ENCODE data around the gene PLSCR2.
"Not testable (repeated sequence)": the region's sequence is repeated elsewhere in the genome, so short reads cannot be mapped to it uniquely, and the experiment has no call there.

The PLSCR2 gene

DNA sequence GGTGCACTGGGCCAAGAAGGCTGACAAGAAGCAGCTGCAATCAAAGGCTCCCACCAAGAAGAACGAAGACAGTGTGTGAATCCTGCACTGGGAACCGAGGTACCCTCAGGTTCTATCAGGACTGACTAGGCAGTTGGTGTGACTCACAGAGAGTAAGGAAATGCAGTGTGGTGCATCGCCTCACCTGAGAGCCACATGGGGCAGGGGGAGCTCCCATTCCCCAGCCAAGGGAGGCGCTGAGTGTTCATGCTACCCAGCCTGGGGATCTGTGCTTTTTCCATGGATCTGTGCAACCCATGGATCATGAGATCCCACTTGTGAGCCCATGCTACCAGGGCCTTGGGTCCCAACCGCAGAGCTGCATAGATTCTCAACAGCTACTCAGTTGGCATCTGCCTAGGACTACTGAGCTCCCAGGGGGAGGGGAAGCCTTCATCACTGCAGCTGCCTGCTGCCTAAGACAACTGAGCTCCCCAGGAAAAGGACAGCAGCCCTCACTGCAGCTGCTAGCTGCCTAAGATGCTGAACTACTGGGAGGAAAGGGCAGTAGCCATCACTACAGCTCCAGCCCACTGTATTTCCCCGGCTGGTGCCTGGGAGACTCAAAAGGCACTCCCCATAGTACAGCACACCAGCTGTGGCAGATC is 6.9 kb upstream of the PLSCR2 start:
- no peak for DNase-seq

DNA sequence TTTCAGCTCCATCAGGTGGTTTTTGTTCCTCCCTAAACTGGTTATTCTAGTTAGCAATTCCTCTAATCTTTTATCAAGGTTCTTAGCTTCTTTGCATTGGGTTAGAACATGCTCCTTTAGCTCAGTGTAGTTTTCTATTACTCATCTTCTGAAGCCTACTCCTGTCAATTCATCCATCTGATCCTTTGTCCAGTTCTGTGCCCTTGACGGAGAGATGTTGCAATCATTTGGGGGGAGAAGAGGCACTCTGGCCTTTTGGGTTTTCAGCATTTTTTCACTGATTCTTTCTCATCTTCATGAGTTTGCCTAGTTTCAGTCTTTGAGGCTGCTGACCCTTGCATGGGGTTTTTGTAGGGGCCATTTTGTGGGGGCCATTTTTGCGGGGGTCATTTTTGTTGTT is 5.6 kb upstream of the PLSCR2 start:
- not testable (repeated sequence) for DNase-seq

DNA sequence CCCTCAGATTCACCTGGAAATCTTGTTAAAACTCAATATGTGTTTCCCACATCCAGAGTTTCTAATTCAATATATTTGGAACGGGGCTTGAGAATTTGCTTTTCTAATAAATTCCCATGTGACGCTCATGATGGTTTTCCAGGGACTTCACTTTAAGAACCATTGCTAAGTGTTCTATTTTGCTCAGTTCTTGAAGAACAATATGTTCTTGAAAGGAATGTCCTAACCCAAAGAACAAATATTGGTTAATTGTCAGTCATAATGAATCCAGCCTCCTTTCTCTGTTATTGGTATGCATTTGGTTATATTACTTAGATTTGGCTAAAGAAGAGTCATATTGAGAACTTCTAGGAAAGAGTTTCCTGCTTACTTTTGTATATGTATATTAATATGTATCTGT is 4.4 kb upstream of the PLSCR2 start:
- DNase-seq, result no peak

DNA sequence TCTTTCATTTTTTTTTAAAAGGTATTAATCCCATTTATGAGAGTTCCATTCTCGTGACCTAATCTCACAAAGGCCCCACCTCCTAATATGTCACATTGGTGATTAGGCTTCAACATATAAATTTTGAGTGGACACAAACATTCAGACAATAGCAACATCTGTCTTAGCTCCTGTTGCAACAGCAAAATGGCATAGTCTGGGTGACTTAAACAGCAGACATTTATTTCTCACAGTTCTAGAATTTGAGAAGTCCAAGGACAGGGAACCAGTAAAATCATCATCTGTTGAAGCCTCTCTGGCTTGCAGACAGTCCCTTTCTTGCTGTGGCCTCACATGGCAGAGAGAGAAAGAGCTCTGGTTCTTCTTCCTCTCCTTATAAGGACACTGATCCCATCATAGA is 3.2 kb upstream of the PLSCR2 start:
- no peak for DNase-seq

DNA sequence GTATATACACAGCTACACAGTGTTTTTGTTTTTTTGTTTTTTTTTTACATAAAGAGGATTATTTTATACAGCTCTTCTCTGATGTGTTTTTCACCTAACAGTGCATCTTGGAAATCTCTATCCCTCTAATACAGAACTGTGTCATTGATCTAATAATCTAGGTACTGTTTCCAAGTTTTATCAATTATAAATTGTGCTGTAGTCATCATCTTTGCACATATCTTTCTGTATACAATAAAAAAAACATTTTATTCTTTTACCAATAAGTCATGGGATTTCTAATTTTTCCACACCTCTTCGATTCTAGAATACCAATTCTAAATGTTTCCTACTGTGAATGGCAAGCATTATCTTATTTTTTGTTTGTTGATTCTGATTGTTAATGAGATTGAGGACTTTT is 1.7 kb upstream of the PLSCR2 start:
- no peak for DNase-seq

DNA sequence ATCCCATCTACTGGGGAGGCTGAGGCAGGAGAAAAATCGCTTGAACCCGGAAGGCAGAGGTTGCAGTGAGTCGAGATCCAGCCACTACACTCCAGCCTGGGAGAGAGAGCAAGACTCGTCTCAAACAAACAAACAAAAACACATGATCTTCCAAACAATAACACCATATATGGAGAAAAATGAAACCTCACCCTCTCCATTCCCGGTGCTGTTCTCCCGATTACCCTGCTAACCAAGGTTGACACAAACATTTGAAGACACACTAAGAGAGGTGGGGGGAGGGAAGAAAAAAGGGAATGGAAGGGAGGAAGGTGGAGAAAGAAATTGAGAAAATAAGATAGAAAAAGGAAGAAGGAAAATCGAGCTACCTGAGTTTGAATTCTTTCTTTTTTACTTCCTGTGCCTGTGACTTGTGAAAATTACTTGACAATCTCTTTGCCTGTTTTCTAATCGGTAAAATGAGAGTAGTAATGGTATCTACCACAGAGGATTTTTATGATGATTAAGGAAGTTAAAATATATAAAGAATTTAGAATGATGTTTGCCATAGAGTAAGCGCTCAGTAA is 1.1 kb upstream of the PLSCR2 start:
- DNase-seq, result no peak

DNA sequence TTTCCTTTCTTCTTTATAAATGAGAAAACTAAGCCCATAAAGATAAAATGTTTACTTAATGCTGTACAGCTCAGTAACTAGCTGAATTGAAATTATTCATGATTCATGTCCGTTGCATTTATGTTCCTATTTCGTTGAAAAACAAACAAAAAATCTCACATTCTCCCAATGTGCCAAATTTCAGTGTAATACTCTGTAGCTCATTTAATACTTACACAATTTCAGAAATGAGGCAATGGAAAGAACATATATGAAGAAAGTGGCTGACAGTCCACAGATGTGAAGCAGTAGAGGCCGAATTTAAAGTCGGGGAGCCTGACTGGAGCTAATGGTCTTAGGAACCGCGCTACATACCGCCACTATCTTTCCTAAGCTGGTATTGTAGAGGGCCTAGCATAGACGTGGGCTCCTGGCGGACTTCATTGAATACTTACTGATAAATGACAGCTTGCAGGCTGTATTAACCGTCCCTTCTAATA is 651 bp downstream of the PLSCR2 start:
- no peak for DNase-seq

DNA sequence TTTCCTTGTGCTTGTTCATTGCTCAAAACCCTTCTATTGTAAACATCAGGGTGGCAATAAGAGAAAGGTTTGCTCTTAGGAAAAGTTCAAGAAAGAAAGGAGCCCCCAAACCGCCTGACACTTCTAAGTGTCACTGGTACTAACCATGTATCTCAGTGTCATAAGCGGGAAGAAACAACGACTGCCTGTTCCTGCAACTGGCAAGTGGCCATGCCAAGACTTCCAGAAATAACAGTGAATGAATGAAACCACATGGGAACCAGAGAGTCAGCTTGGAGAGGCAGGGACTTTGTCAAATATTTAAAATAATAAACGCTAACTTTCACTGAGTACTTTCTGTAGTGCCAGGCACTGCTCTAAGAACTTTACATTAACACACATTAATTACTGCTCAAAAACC is 1.1 kb downstream of the PLSCR2 start:
- no peak for DNase-seq

DNA sequence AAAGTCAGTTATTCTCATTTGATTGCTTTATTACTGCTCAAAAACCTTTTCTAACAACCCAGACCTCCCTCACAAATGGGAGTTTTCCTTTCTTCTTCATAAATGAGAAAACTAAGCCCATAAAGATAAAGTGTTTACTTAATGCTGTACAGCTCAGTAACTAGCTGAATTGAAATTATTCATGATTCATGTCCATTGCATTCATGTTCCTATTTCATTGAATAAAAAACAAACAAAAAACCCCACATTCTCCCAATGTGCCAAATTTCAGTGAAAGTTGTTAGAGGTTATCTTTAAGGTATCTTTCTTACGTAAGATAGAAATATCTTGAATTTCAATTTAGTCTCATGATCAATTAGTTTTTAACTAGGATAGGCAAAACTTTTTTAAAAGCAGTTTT is 2.8 kb downstream of the PLSCR2 start:
- DNase-seq, result no peak

DNA sequence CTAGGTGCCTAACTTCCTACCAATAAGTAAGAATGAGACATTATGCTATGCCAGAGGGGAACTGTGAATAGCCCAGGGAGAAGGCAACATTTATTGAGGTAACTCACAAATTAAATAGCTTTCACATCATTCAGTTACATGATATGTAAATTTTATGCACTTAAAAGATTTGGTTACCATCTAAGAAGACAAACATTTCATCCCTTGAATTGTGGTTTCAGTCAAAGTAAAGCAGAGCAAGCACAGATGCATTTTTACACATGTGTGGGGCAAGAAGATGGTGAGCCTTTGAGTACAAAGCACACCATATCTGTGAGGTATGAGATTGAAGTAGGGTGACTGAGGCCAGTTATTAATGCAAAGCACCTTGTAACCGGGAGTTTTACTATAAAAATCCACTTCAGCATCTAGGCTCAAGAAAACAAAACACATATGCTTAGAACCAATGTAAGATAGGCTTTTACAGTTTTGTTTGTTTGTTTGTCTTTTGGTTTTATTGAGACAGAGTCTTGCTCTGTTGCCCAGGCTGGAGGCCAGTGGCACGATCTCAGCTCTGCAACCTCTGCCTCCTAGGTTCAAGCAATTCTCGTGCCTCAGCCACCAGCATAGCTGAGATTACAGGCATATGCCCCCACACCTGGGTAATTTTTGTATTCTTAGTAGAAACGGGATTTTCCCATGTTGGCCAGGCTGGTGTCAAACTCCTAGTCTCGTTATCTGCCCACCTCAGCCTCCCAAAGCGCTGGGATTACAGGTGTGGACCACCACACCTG is 3.5 kb downstream of the PLSCR2 start:
- DNase-seq, result no peak

DNA sequence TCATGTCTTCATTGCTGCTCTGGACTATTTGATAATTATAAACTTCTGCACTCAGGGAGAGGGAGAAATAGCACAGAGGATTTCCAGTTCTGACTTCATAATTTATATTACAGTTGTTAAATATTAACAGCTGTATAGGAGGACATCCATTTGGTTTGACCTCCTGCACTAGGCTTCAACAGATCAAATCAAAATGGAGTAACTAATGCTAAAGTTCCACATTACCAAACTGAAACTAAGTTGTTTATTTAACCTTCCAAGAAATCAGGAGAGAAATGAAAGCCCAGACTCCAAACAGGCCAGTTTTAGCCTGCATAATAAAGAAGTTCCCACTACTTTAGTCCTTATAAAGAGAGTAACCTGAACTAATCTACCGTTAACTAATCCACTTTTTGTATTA is 4.6 kb downstream of the PLSCR2 start:
- no peak for DNase-seq

DNA sequence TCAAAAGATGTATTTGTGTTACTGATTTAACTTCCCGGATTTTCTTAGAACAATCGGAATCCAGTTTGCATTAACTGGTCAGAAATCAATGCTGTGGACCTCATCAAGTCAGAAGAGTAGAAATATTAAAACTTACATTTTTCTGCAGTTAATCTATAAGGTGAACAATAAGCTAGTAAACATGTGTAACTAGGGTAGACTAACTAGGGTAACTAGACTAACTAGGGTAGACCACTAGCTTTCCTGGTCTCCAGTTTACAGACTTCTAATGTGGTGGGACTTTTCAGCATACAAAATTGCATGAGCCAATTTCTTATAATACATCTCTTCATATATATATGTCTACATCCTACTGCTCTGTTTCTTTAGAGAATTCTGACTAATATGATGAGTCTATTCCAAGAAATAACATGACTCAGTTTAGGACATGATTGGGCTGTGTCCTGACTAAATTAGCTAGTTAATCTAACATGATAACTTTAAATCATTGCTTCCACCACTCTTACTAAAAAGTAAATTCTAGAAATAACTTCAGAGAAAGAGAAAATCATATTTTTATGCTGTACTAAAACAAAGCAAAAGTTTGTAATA is 5.3 kb downstream of the PLSCR2 start:
- no peak for DNase-seq

DNA sequence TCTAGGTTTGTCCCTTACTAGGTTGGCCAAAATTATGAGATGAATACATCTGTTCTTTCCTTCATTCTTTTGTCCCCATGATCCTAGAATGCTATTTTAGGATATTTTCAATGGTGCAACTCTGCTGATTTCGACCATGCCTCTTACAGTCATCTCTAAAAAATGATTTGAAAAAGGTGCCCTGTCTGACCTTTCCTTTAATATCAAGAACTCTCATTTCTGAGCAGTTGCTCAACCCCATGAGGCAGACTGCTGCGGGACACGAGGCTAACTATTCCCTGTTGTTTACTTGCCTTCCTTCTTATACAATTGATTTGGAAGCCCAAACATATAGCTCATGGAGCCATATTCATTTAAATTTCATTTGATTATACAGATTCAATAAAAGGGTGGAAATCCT is 14.6 kb downstream of the PLSCR2 start:
- DNase-seq, result no peak

DNA sequence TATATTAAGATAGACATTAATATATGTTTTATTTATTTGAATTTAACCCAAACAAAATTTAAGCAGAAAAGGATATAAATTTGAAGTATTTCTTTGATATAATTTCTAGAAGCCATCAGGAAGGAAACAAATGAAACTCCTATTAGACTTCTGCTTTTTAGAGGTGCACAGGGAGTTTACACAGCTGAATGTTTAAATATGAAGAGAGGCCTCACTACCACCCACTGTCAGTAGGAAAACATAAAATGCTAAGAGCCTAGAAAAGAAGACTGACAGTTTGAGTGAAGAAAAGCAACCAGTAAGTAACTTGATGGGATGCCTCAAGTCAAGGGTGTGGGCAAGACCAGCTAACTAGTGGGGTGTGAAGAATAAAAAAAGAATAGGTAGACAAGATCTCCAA is 19.7 kb downstream of the PLSCR2 start:
- DNase-seq, result no peak

DNA sequence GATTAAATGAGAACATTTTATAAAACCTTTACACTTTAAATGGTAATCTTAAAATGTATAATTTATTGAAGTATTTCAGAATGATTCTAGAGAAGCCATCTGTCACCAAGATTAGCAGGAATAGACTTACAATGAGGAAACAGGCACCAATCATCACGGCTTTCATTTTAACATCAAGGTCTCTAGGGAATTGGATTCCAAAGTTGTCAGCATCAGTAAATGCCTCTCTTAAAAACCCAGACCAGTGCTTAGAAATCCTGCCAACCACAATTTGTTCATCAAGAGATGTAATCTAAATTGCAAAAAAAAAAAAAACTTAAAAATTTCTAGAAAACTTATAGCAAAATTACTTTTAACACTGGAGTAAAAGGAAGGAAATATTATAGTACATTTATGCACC is 20.3 kb downstream of the PLSCR2 start:
- DNase-seq, result no peak

DNA sequence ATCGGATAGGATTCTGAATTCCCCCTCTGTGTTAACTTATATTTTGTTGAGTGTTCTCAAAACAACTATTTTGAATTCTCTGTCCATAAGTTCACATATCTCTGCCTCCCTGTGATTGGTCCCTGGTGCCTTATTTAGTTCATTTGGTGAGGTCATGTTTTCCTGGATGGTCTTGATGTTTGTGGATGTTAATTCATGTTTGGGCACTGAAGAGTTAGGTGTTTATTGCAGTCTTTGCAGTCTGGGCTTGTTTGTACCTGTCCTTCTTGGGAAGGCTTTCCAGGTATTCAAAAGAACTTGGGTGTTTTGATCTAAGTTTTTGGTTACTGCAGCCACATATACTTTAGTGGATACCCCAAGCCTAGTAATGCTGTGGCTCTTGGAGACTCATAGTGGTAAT is 23.3 kb downstream of the PLSCR2 start:
- DNase-seq, result no peak

DNA sequence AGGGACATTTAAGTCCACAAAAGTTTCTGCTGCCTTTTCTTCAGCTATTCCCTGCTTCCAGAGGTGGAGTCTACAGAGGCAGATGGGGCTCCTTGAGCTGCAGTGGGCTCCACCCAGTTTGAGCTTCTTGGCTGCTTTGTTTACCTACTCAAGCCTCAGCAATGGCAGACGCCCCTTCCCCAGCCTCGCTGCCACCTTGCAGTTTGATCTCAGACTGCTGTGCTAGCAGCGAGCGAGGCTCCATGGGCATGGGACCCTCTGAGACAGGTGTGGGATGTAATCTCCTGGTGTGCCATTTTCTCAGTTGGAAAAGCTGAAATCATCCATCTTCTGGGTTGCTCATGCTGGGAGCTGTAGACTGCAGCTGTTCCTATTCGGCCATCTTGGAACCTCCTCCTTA is 29.1 kb downstream of the PLSCR2 start:
- DNase-seq, result not testable (repeated sequence)

DNA sequence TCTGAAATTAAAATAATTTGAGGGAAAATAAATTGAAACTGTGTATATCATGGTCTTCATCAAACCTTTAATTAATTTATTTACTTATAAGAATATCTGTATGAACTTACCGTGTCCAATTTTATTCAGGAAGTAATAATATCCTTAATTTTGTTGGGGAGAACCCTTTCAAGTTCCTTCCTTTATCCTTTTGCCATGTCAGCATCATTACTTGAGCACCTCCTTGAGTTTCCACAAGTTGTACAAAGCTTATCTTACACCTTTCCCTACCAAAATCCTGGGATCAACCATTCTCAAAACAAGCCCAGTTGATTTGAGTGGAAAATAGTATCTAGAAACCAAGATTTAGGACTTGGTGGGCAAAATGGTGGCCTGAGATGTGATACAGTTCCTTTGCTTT is 37.3 kb downstream of the PLSCR2 start:
- DNase-seq, result no peak

DNA sequence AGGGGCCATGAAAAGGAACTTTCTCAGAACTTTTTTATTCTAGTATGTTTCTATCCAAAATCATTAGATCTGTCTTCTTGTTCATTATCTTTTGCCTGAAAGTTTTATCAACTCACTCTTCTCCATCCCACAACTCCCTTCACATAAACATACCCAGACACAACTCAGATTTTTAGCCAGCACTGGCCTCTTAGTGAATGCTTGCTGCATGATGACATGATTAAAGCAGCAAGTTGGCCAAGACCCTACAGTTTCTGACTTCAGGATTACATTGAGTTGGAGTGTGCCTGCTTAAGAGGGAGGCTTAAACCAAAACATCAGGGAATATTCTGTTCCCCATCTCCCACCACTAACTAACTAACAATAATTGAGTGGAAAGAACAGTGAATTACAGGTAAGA is 38.1 kb downstream of the PLSCR2 start:
- no peak for DNase-seq

DNA sequence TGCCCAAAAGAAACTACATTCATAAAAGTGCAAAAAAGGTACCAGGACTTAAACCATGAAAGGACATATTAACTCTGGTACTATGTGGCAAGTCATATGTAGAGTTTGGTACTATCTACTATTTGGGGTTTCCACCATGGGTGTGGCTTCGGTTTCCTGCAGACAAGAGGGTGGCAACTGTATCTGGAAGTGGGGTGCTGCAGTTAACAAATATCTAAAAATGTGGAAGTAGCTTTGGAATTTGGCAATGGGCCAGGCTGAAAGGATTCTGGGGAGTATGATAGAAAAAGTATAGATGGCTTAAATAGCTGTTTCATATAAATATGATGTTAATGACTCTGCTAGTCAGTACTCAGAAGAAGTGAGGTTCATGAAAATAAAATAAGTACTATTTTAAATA is 44.0 kb downstream of the PLSCR2 start:
- DNase-seq, result no peak

DNA sequence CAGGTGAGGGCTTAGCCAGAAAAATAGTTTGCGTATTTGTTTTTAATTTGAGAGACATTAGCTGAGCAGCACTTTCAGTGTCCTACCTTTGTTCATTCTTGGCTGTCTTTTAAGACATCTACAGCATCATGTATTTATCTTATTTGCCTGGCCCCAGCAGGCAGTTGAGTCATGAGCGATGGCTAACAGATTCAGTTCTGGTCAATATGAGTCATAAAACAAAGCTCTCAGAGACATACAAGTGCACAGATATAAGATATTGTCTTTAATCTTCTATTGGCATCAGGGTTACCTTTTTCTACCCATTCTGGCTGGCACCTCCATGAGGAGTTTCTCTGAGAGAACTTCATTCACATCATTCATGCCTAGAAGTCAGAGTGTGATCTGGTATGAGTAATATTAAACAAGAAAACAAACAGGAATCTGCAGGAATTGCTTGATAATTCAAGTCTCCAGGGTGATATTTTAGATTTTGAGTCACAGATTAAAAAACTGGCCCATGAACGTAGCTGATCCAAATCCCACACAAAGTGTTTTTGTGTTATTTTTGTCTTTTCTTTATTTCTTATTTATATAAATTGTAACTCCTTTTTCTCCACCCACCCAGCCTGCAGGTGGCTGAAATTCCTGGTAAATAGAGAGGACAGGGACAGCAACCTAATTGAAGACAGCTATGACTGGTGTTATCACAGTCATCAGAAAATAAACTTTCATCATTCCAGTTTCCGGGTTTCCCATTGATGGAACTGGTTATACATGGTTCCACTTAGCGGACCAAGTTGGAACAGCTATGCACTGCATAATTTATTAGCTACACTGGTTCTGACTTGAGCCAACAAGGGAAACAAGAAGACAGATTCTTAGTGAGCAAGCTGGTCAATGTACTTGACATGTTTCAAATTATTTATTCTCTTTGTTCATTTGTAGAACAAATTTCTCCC is 47.3 kb downstream of the PLSCR2 start:
- DNase-seq, result no peak

DNA sequence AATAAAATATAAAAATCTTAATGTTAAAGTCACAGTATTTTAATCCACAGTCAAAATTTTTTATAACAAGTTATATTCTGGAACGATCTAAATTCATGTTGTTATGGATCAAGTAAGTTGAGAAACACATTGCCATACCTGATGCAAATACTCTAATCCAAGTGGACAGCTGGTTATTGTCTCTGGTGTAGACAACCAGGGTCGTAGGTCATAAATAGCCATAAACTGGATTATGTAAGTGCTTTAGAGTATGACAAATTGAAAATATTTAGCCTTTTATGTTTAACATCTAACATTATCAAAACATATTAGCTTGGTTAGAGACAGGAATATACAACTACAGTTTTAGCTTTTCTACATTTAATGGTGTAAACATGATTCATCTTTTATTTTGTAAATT is 53.0 kb downstream of the PLSCR2 start:
- DNase-seq, result no peak

DNA sequence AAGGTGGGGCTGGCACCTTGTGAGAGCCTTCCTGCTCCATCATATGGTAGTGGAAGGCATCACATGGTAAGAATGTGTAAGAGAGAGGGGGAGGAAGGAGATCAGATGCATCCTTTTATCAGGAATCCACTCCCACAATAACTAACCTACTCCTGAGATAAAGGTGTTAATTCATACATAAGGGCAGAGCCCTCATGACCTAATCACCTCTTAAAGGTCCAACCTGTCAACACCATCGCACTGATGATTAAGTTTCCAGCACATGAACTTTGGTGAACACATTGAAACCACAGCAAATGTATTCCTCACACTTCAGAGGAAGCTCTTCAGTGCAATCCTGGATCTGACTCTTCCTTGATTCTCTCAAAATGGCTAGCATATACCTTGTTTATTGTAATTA is 55.4 kb downstream of the PLSCR2 start:
- DNase-seq, result no peak
